HG03196 (cell line): ENCODE results near the gene TMEFF2.

ENCODE experiments used
- ATAC-seq: cut with Tn5 transposase; IDR thresholded peaks from one replicate; pipeline ENCODE4 v1.9.1; 2021; ENCODE audit not compliant: unreplicated experiment

The TMEFF2 gene

GRCh38 chr2:192025637-192026036 is 169.1 kb downstream of the TMEFF2 start:
- no peak for ATAC-seq

- ATAC-seq: no peak
Observed at GRCh38 chr2:192023006-192023405, 171.7 kb downstream of the TMEFF2 start.

- no peak for ATAC-seq
Observed at GRCh38 chr2:192017844-192018243, 176.9 kb downstream of the TMEFF2 start.

- ATAC-seq: no peak
Observed at GRCh38 chr2:192016265-192016664, 178.5 kb downstream of the TMEFF2 start.

- ATAC-seq: no peak
Observed at GRCh38 chr2:192013211-192013610, 181.5 kb downstream of the TMEFF2 start.

GRCh38 chr2:192011196-192011595 is 183.5 kb downstream of the TMEFF2 start:
- no peak for ATAC-seq

- ATAC-seq: no peak
Observed at GRCh38 chr2:192010073-192010472, 184.7 kb downstream of the TMEFF2 start.

- ATAC-seq: no peak
Observed at GRCh38 chr2:192007581-192008228, 187.0 kb downstream of the TMEFF2 start.

- ATAC-seq: no peak
Observed at GRCh38 chr2:192005211-192005610, 189.5 kb downstream of the TMEFF2 start.

GRCh38 chr2:192004188-192004963 is 190.4 kb downstream of the TMEFF2 start:
- peak; percentile 75 for ATAC-seq

- no peak for ATAC-seq
Observed at GRCh38 chr2:192002418-192002817, 192.3 kb downstream of the TMEFF2 start.

GRCh38 chr2:192000196-192000980 is 194.3 kb downstream of the TMEFF2 start:
- no peak for ATAC-seq

GRCh38 chr2:191999101-191999841 is 195.5 kb downstream of the TMEFF2 start:
- ATAC-seq: no peak

- no peak for ATAC-seq
Observed at GRCh38 chr2:191995285-191995684, 199.4 kb downstream of the TMEFF2 start.

GRCh38 chr2:191994749-191995148 is 200.0 kb downstream of the TMEFF2 start:
- ATAC-seq: no peak

- ATAC-seq: no peak
Observed at GRCh38 chr2:191991442-191991841, 203.3 kb downstream of the TMEFF2 start.

- ATAC-seq: no peak
Observed at GRCh38 chr2:191985740-191986139, 209.0 kb downstream of the TMEFF2 start.

- ATAC-seq: no peak
Observed at GRCh38 chr2:191983591-191983990, 211.1 kb downstream of the TMEFF2 start.

GRCh38 chr2:191983186-191983585 is 211.5 kb downstream of the TMEFF2 start:
- no peak for ATAC-seq

GRCh38 chr2:191981706-191982105 is 213.0 kb downstream of the TMEFF2 start:
- ATAC-seq: no peak

GRCh38 chr2:191980483-191980882 is 214.2 kb downstream of the TMEFF2 start:
- no peak for ATAC-seq
